Measurements from ENCODE around the gene RALA. TPM values are rescaled to one million over a fixed set of nuclear protein-coding genes. Genes with fewer than 3 reads are reported as not detected.

RALA gene
- total RNA-seq, 4 donors from 2014 or later: 16.2 to 20.5 (median 19.0) TPM

DNA sequence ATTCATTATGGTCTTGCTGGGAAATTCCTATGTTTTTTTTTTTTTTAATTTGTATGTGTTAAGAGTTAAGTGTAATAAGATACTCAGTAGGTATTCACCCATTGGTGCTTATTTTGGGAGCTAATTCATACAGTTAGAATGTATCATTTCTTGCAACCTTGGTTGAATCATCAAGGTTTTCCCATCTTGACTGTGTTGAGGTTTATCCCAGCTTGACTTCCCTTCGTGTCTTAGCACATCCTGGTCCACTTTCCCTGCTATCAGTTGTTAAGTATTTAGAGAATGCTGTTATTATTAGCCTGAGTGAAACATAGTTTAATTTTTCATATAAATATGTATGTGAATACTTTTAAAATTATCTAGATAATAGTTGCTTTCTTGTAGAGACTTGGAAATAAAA, 20.8 kb downstream of the RALA start:
- no peak for DNase-seq (ENCODE audit: low spot score in 2 of 2)
- intact Hi-C loops (cut with DNase I; ENCODE audit: low total_unique reads): no loop called here
- 70 to 75% methylated on average over 1 of the region's 1 CpG for WGBS, 2 donors
- no peak overlapping the region for H3K4me3 ChIP-seq (ENCODE audit: low read depth, poor library complexity, severe bottlenecking)
- TF ChIP-seq POLR2A (IDR thresholded peaks at IDR 0.05): no peak
- TF ChIP-seq, protein P1, sequence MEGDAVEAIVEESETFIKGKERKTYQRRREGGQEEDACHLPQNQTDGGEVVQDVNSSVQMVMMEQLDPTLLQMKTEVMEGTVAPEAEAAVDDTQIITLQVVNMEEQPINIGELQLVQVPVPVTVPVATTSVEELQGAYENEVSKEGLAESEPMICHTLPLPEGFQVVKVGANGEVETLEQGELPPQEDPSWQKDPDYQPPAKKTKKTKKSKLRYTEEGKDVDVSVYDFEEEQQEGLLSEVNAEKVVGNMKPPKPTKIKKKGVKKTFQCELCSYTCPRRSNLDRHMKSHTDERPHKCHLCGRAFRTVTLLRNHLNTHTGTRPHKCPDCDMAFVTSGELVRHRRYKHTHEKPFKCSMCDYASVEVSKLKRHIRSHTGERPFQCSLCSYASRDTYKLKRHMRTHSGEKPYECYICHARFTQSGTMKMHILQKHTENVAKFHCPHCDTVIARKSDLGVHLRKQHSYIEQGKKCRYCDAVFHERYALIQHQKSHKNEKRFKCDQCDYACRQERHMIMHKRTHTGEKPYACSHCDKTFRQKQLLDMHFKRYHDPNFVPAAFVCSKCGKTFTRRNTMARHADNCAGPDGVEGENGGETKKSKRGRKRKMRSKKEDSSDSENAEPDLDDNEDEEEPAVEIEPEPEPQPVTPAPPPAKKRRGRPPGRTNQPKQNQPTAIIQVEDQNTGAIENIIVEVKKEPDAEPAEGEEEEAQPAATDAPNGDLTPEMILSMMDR (IDR thresholded peaks at IDR 0.05): no peak

DNA sequence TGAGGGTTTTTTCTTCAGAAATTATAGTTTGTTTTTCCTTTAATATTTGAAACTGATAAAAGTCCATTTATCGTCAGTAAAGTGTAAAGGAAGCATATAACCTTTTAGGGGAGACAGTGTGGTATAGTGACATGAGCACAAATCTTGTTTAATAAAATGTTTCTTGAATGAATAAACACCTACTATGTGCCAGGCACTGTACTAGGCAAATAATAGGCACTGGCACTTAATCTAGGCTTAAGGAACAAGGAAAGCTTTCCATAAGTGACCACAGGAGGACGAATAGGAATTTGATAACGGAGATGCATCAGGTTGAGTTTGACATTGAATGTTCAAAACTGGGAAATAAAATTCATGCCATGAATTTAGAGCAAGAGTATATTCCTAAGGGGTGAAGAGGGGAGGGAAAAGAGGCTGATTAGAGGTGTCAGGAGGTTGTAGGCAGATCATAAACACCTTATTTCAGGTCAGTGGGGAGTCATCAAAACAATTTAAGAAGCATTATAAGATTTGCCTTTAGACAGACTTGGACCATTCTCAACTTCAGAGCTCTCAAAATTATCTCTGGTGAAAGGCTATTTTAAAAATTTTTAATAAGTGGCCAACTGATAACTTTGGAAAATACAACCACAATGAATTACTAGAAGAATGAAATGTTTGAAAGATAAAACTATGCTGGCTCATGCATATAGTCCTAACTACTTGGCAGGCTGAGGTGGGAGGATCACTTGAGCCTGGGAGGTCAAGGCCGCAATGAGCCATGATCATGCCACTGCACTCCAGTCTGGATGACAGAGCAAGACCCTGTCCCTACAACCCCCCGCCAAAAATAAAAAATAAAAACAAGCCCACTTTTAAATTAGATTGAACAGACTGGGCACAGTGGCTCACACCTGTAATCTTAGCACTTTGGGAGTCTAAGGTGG, 22.4 kb downstream of the RALA start:
- intact Hi-C loops (cut with DNase I; ENCODE audit: low total_unique reads): no loop called here
- no peak for DNase-seq (ENCODE audit: low spot score in 2 of 2)
- WGBS, 2 donors: 92 to 93% methylated on average over 5 of the region's 5 CpGs

DNA sequence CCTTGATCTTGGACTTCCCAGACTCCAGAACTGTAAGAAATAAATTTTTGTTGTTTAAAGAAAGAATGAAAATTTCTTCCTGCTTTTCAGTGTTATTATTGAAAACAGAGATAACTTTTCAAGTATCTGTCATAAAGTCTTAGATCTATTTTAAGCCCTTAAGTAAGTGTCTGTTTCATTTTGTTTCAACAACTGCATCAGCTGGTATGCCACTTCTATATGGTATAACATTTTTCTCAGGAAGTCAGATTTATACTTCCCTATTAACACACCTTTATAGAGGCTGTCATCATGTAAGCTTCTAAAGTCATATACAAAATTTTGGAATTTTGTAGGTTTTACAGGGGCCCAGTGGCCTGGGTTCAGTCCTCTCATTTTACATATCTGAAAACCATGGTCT, 24.4 kb downstream of the RALA start:
- TF ChIP-seq, protein P1 (IDR thresholded peaks at IDR 0.05): no peak
- no peak for TF ChIP-seq POLR2A (IDR thresholded peaks at IDR 0.05)
- intact Hi-C loops (cut with DNase I; ENCODE audit: low total_unique reads): no loop called here
- no peak for DNase-seq (ENCODE audit: low spot score in 2 of 2)
- H3K4me3 ChIP-seq (ENCODE audit: low read depth, poor library complexity, severe bottlenecking): no peak overlapping the region

More for the DNA sequence above, 22.4 kb downstream of the RALA start:
- H3K4me3 ChIP-seq (ENCODE audit: low read depth, poor library complexity, severe bottlenecking): no peak overlapping the region
- no peak for TF ChIP-seq POLR2A (IDR thresholded peaks at IDR 0.05)

DNA sequence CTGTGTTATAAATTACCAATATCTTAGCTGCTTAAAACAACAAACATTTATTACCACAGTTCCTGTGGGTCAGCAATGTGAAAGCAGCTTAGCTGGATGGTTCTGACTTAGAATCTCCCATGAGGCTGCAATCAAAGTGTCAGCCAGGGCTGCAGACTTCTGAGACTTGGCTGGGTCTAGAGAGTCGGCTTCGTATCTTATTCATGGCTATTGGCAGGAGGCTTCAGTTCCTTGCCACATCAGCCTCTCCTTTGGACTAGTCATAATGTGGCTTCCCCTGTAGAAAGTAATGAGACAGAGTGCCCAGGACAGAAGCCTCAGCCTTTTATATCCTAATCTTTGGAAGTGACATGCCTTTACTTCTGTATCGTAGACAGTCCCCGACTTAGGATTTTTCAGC, 27.3 kb downstream of the RALA start:
- TF ChIP-seq, protein P1 (IDR thresholded peaks at IDR 0.05): no peak
- TF ChIP-seq POLR2A (IDR thresholded peaks at IDR 0.05): no peak
- 43 to 61% methylated on average over 4 of the region's 4 CpGs for WGBS, 2 donors
- intact Hi-C loops (cut with DNase I; ENCODE audit: low total_unique reads): no loop called here
- no peak overlapping the region for H3K4me3 ChIP-seq (ENCODE audit: low read depth, poor library complexity, severe bottlenecking)
- DNase-seq (ENCODE audit: low spot score in 2 of 2): peak; percentile 69 to 86

DNA sequence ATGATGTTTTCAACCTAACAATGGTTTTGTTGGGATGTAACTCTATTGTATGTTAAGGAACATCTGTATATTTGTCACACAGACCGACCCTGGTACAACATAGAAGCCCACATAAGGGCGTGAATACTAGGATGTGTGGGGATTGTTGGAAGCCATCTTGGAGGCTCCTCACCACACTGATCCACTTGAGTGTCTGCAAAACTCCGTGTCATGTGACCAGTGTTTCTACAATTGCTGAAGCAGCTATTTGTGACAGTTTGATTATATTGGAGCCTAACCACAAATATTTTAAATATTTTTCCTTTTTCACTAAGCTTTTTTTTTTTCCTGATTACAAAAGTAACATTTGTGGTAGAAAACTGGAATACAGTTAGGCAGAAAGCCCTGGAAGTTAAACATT, 27.9 kb downstream of the RALA start:
- intact Hi-C loops (cut with DNase I; ENCODE audit: low total_unique reads): no loop called here

DNA sequence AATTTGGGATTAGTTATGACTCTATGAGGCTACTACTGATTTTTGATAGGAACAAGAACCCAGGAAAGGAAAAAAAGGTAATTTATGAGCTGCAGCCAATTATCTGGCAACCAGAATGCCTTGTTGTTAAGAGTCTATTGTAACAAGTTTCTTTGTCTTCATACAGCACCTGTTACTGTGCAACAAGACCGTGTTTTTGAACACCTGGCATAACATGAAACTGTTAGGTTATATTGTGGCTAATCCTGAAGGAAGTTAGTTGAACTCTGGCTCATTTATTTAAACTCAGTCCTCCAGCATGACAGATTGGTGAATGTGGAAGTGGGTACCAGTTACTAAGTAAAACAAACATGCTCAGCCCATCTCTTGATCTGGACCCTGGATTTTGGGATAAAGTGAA, 33.0 kb downstream of the RALA start:
- 67% methylated on average over 1 of the region's 1 CpG for WGBS, 2 donors
- TF ChIP-seq, protein P1 (IDR thresholded peaks at IDR 0.05): no peak
- TF ChIP-seq POLR2A (IDR thresholded peaks at IDR 0.05): no peak
- H3K4me3 ChIP-seq (ENCODE audit: low read depth, poor library complexity, severe bottlenecking): no peak overlapping the region
- no peak for DNase-seq (ENCODE audit: low spot score in 2 of 2)
- intact Hi-C loops (cut with DNase I; ENCODE audit: low total_unique reads): no loop called here

More for the DNA sequence above, 27.9 kb downstream of the RALA start:
- WGBS, 2 donors: 75 to 76% methylated on average over 3 of the region's 3 CpGs
- no peak overlapping the region for H3K4me3 ChIP-seq (ENCODE audit: low read depth, poor library complexity, severe bottlenecking)
- TF ChIP-seq, protein P1 (IDR thresholded peaks at IDR 0.05): no peak
- TF ChIP-seq POLR2A (IDR thresholded peaks at IDR 0.05): no peak
- DNase-seq (ENCODE audit: low spot score in 2 of 2): no peak

Measured in lower leg skin (tissue), 4 donors.